Measurements from ENCODE around the gene ACIN1.

DNA sequence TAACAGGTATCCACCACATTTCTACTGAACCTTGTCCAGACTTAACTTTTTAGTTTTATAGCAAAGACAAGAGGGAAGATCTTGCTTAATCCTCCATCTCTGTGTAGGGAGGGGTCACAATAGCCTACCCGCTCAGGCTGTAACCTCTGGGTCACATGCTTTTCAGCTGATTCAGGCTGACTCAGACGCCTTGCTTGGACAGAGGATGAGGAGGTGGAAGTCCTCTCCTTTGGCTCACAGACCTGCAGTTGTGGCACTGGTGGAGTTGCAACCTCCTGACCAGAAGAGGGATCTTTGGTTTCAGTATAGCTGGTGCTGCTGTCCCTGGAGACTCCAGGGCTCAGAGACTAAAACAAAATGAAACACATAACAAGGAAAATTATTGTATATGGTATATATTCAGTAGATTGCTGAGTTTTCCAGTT is 16.2 kb downstream of the ACIN1 start:
- TF ChIP-seq, protein P1, sequence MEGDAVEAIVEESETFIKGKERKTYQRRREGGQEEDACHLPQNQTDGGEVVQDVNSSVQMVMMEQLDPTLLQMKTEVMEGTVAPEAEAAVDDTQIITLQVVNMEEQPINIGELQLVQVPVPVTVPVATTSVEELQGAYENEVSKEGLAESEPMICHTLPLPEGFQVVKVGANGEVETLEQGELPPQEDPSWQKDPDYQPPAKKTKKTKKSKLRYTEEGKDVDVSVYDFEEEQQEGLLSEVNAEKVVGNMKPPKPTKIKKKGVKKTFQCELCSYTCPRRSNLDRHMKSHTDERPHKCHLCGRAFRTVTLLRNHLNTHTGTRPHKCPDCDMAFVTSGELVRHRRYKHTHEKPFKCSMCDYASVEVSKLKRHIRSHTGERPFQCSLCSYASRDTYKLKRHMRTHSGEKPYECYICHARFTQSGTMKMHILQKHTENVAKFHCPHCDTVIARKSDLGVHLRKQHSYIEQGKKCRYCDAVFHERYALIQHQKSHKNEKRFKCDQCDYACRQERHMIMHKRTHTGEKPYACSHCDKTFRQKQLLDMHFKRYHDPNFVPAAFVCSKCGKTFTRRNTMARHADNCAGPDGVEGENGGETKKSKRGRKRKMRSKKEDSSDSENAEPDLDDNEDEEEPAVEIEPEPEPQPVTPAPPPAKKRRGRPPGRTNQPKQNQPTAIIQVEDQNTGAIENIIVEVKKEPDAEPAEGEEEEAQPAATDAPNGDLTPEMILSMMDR (IDR thresholded peaks at IDR 0.05; ENCODE audit: low read length) = no peak
- no peak for TF ChIP-seq EZH2 (IDR thresholded peaks at IDR 0.05; ENCODE audit: borderline replicate concordance, low read length)

Data from OCI-LY1 (cell line).